Panc1 (cell line): ENCODE results near the gene RNF144A.

ENCODE experiments used
- POLR2AphosphoS5 ChIP-seq: IDR thresholded peaks from 2 replicates; pipeline ENCODE4 v1.6.1; 2012; ENCODE audit warnings: mild to moderate bottlenecking, low read depth, low read length, moderate library complexity
- SIN3A ChIP-seq: IDR thresholded peaks from 2 replicates; pipeline ENCODE4 v1.6.1; 2012; ENCODE audit warnings: low read depth, mild to moderate bottlenecking, low read length, moderate library complexity, borderline replicate concordance; ENCODE audit not compliant: insufficient read depth
- TCF7L2 ChIP-seq: IDR thresholded peaks from 2 replicates; pipeline ENCODE4 v1.6.1; 2011; ENCODE audit warnings: mild to moderate bottlenecking, low read depth, low read length, inconsistent platforms
- TF ChIP-seq, protein P1 (sequence below): fragments of 450-650 bp; IDR thresholded peaks from 2 replicates; pipeline ENCODE4 v1.5.1; 2017; ENCODE audit warnings: mild to moderate bottlenecking
- TF ChIP-seq, protein P2 (sequence below), 2 experiments: IDR thresholded peaks; 2 replicates each; pipeline ENCODE4 v1.6.1; 2011 to 2012; ENCODE audit warnings: low read depth in 2 of 2, control low read depth in 1 of 2, low read length in 1 of 2, mild to moderate bottlenecking in 1 of 2, moderate library complexity in 1 of 2; ENCODE audit not compliant: insufficient read depth in 1 of 2

DNA sequence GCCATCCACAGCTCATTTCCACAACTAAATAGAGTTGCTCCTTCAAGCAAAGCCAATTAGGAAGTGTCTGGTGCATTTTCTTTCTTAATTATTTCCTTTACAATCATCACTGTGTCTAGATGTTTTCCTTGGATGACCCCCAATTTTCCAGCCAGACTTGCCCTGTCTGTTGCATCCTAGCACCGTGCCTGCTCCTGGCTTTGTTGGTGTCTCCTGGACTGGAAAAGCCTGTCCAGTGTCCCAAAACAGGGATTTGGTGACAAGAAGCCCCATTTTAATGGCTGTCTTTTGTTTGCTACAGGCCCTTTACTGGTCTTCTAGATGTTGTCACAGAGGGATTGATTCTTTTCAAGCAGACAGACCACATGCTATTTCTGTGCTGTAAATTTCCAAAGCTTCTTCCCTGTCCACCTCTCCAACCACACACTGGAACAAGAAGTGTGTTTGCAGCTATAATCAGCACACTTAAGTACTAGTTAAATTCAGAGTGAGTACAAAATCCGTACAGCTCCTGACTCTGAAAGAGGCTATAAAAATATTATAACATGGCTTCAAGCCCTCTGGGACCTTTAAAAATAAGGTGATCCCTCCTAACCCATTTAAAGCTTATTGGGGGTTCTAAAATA lies 38.4 kb downstream of the RNF144A start:
- TF ChIP-seq, protein P1, sequence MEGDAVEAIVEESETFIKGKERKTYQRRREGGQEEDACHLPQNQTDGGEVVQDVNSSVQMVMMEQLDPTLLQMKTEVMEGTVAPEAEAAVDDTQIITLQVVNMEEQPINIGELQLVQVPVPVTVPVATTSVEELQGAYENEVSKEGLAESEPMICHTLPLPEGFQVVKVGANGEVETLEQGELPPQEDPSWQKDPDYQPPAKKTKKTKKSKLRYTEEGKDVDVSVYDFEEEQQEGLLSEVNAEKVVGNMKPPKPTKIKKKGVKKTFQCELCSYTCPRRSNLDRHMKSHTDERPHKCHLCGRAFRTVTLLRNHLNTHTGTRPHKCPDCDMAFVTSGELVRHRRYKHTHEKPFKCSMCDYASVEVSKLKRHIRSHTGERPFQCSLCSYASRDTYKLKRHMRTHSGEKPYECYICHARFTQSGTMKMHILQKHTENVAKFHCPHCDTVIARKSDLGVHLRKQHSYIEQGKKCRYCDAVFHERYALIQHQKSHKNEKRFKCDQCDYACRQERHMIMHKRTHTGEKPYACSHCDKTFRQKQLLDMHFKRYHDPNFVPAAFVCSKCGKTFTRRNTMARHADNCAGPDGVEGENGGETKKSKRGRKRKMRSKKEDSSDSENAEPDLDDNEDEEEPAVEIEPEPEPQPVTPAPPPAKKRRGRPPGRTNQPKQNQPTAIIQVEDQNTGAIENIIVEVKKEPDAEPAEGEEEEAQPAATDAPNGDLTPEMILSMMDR, result no peak
- TF ChIP-seq POLR2AphosphoS5 (no peak), TCF7L2 (no peak), SIN3A (no peak)
- TF ChIP-seq, protein P2, sequence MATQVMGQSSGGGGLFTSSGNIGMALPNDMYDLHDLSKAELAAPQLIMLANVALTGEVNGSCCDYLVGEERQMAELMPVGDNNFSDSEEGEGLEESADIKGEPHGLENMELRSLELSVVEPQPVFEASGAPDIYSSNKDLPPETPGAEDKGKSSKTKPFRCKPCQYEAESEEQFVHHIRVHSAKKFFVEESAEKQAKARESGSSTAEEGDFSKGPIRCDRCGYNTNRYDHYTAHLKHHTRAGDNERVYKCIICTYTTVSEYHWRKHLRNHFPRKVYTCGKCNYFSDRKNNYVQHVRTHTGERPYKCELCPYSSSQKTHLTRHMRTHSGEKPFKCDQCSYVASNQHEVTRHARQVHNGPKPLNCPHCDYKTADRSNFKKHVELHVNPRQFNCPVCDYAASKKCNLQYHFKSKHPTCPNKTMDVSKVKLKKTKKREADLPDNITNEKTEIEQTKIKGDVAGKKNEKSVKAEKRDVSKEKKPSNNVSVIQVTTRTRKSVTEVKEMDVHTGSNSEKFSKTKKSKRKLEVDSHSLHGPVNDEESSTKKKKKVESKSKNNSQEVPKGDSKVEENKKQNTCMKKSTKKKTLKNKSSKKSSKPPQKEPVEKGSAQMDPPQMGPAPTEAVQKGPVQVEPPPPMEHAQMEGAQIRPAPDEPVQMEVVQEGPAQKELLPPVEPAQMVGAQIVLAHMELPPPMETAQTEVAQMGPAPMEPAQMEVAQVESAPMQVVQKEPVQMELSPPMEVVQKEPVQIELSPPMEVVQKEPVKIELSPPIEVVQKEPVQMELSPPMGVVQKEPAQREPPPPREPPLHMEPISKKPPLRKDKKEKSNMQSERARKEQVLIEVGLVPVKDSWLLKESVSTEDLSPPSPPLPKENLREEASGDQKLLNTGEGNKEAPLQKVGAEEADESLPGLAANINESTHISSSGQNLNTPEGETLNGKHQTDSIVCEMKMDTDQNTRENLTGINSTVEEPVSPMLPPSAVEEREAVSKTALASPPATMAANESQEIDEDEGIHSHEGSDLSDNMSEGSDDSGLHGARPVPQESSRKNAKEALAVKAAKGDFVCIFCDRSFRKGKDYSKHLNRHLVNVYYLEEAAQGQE (IDR thresholded peaks at IDR 0.05; ENCODE audit: insufficient read depth in 1 of 2, low read depth in 2 of 2, low read length in 1 of 2), result no peak
